GM18517 (cell line): ENCODE data around the gene MCFD2.

Source experiments
- ATAC-seq: cut with Tn5 transposase; IDR thresholded peaks from one replicate; pipeline ENCODE4 v1.9.1; 2021; ENCODE audit warnings: mild to moderate bottlenecking, moderate library complexity; ENCODE audit not compliant: unreplicated experiment

Gene MCFD2

DNA sequence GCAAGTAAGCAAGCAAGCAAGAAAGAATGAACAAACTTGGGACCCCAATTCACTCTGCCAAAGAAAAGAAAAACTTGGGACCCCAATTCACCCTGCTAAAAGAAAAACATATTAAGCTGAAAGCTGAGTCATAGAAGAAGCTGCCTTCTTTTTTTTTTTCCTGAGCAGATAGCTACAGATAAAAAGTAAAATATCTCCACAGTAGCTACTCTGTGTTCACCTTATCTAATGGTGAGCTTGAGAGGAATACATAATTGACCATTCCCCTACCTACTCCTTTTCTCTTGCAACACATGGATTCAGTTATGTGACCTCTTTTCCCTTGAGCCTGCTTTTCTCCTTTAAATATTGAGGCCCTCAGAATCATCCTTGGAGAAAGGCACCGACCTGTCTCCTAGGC lies 63.0 kb downstream of the MCFD2 start:
- ATAC-seq = no peak

DNA sequence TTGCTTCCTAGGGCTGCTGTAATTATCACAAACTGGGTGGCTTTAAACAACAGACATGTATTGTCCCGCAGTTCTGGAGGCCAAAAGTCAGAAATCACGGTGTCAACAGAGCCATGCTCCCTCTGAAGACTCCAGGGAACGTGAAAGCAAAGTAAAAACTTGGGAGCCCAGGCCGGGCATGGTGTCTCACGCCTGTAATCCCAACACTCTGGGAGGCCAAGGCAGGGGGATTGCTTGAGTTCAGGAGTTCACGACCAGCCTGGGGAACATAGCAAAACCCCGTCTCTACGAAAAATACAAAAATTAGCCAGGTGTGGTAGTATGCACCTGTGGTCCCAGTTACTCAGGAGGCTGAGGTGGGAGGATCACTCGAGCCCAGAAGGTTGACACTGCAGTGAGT lies 63.5 kb downstream of the MCFD2 start:
- ATAC-seq = no peak
